Spleen (tissue), 7 donors: ENCODE measurements around the gene RAMP3.

Experiments
- CTCF ChIP-seq, 11 experiments: fragments of 200-600 bp in 7 of 11; fragments of 450-650 bp in 4 of 11; sonication (generic) in 4 of 11; IDR thresholded peaks in 8 of 11; conservative IDR thresholded peaks in 3 of 11; 1 replicate in 7 of 11; 2 replicates in 4 of 11; pipeline versions ENCODE4 v1.4.0 to v1.8.0; 2016 to 2021; ENCODE audit warnings: antibody characterized with exemption in 11 of 11, inconsistent platforms in 4 of 11, mild to moderate bottlenecking in 1 of 11
- POLR2AphosphoS5 ChIP-seq, 3 donors: sonication (generic); formaldehyde crosslinking; IDR thresholded peaks; one replicate each; pipeline ENCODE4 v1.5.1; 2017; ENCODE audit warnings: antibody characterized with exemption in 3 of 3
- donor health status: DM: no; HTN: no; CAD: no; lungs with moderate emphysema.
- donor health status: DM: no; HTN: no; CAD: no.
- donor health status: DM: no; HTN: no; CAD: no.

- TF ChIP-seq CTCF (IDR thresholded peaks at IDR 0.05 in 8 of 11, conservative IDR thresholded peaks at IDR 0.05 in 3 of 11) (no peak), POLR2AphosphoS5 (IDR thresholded peaks at IDR 0.05) (no peak)
Measured at GRCh38 chr7:45179666-45180065, 22.1 kb downstream of the RAMP3 start.
